H1 (cell line): Measurements from ENCODE around the gene TENT5A. TPM values are rescaled to one million over a fixed set of nuclear protein-coding genes. Genes with fewer than 3 reads are reported as not detected.

Source experiments
- BCL11A ChIP-seq, 2 experiments: IDR thresholded peaks; one replicate each; pipeline ENCODE4 v1.6.1; 2011; ENCODE audit warnings: low read depth in 2 of 2, low read length in 2 of 2, mild to moderate bottlenecking in 2 of 2
- CBX5 ChIP-seq: fragments of 300-800, 300-1000 bp; sonication (generic); IDR thresholded peaks from 2 replicates; pipeline ENCODE4 v1.7.1; 2016; ENCODE audit warnings: antibody characterized with exemption, low read length, low read depth
- CBX8 ChIP-seq: fragments of 300-800, 300-1000 bp; sonication (generic); IDR thresholded peaks from 2 replicates; pipeline ENCODE4 v1.7.1; 2016; ENCODE audit warnings: low read depth, low read length, borderline replicate concordance
- CHD1 ChIP-seq: IDR thresholded peaks from 2 replicates; pipeline ENCODE4 v1.6.1; 2012; ENCODE audit warnings: low read depth, low read length, improper control_type of control experiment
- CHD2 ChIP-seq: IDR thresholded peaks from 2 replicates; pipeline ENCODE4 v1.6.1; 2012; ENCODE audit warnings: low read length, improper control_type of control experiment
- CTBP2 ChIP-seq: IDR thresholded peaks from 2 replicates; pipeline ENCODE4 v1.7.0; 2011; ENCODE audit warnings: borderline replicate concordance, mild to moderate bottlenecking, moderate library complexity, mixed read lengths, low read length; ENCODE audit not compliant: insufficient read depth, insufficient read length
- CTCF ChIP-seq, 3 experiments: IDR thresholded peaks; 1 replicate in 2 of 3; 2 replicates in 1 of 3; pipeline versions ENCODE4 v1.5.1 to v1.6.1; 2011; ENCODE audit warnings: low read length in 3 of 3, mild to moderate bottlenecking in 3 of 3, inconsistent platforms in 2 of 3, low read depth in 1 of 3, moderate library complexity in 1 of 3; ENCODE audit not compliant: insufficient read depth in 1 of 3; ENCODE audit errors: control extremely low read depth in 1 of 3
- EP300 ChIP-seq, 2 experiments: IDR thresholded peaks; 1 replicate in 1 of 2; 2 replicates in 1 of 2; pipeline ENCODE4 v1.6.1; 2011 to 2012; ENCODE audit warnings: low read depth in 2 of 2, low read length in 2 of 2, mild to moderate bottlenecking in 2 of 2, borderline replicate concordance in 1 of 2, inconsistent platforms in 1 of 2, moderate library complexity in 1 of 2
- EZH2 ChIP-seq: fragments of 200-600 bp; sonication (generic); IDR thresholded peaks from 2 replicates; pipeline ENCODE4 v1.7.1; 2012; ENCODE audit warnings: low read depth, mild to moderate bottlenecking, moderate library complexity, low read length, inconsistent platforms; ENCODE audit not compliant: severe bottlenecking
- FOSL1 ChIP-seq: IDR thresholded peaks from 2 replicates; pipeline ENCODE4 v1.6.1; 2011; ENCODE audit warnings: mild to moderate bottlenecking, low read depth, low read length, moderate library complexity; ENCODE audit not compliant: insufficient read depth
- PHF8 ChIP-seq: fragments of 200-600 bp; sonication (generic); conservative IDR thresholded peaks from 2 replicates; pipeline ENCODE4 v1.7.1; 2012; ENCODE audit warnings: low read depth, mild to moderate bottlenecking, inconsistent platforms, low read length, moderate library complexity
- POLR2A ChIP-seq, 2 experiments: IDR thresholded peaks; 1 replicate in 1 of 2; 2 replicates in 1 of 2; pipeline ENCODE4 v1.6.1; 2011; ENCODE audit warnings: low read depth in 2 of 2, low read length in 2 of 2, mild to moderate bottlenecking in 2 of 2; ENCODE audit errors: control extremely low read depth in 1 of 2
- POLR2AphosphoS5 ChIP-seq: IDR thresholded peaks from 2 replicates; pipeline ENCODE4 v1.6.1; 2011; ENCODE audit warnings: low read depth, low read length
- RFX5 ChIP-seq: IDR thresholded peaks from 2 replicates; pipeline ENCODE4 v1.6.1; 2011; ENCODE audit warnings: low read depth, low read length, improper control_type of control experiment, borderline replicate concordance
- RXRA ChIP-seq: IDR thresholded peaks from 2 replicates; pipeline ENCODE4 v1.6.1; 2011; ENCODE audit warnings: low read depth, mild to moderate bottlenecking, low read length, moderate library complexity; ENCODE audit not compliant: insufficient read depth
- SIRT6 ChIP-seq: IDR thresholded peaks from one replicate; pipeline ENCODE4 v1.7.1; 2012; ENCODE audit warnings: low read length, inconsistent platforms
- SP1 ChIP-seq: IDR thresholded peaks from 2 replicates; pipeline ENCODE4 v1.6.1; 2011; ENCODE audit warnings: low read depth, low read length
- SP4 ChIP-seq: IDR thresholded peaks from 2 replicates; pipeline ENCODE4 v1.6.1; 2012; ENCODE audit warnings: low read length, inconsistent platforms
- SRF ChIP-seq: IDR thresholded peaks from 2 replicates; pipeline ENCODE4 v1.6.1; 2011; ENCODE audit warnings: mild to moderate bottlenecking, low read depth, low read length, moderate library complexity
- TEAD4 ChIP-seq: IDR thresholded peaks from 2 replicates; pipeline ENCODE4 v1.6.1; 2012; ENCODE audit warnings: low read depth, low read length, inconsistent platforms, mixed read lengths
- ZNF274 ChIP-seq: IDR thresholded peaks from 2 replicates; pipeline ENCODE4 v1.7.0; 2012; ENCODE audit warnings: low read length, borderline replicate concordance; ENCODE audit errors: extremely low read depth
- polyA plus RNA-seq, 7 experiments: library from polyadenylated mRNA; depleted of rRNA in 3 of 7; stranded (reverse) in 5 of 7; unstranded in 2 of 7; fragments of >200 nt in 5 of 7; fragments of 200-250 nt in 2 of 7; gene quantifications; 1 replicate in 5 of 7; 2 replicates in 1 of 7; 4 replicates in 1 of 7; pipeline versions ENCODE4 v1.2.1 to v1.2.3, GENCODE V29; 2011 to 2013; ENCODE audit warnings: missing spikeins in 2 of 7, mixed read lengths in 2 of 7
- total RNA-seq: library from RNA; stranded (reverse); fragmentation: NEBNext Ultra II Directional; extraction: Animal tissue kit (Norgen Biotek cat#: 25700); gene quantifications from 2 replicates; pipeline ENCODE4 v1.2.1, GENCODE V29; 2021
- TF ChIP-seq, protein P1 (sequence below): IDR thresholded peaks from 2 replicates; pipeline ENCODE4 v1.6.1; 2012; ENCODE audit warnings: low read length, inconsistent platforms

Gene TENT5A
- total and polyA plus RNA-seq, 2 of the 8 experiments (the other 6 are each of a cell fraction or from before 2014, with no cell fraction given): 0.91 to 2.9 TPM

- TF ChIP-seq CTCF (IDR thresholded peaks at IDR 0.05; ENCODE audit: control extremely low read depth in 1 of 3, insufficient read depth in 1 of 3, low read depth in 1 of 3, low read length in 3 of 3) (no peak), SIRT6 (no peak), CBX8 (no peak), EZH2 (no peak), SP4 (no peak), SP1 (peak; percentile 52; the same call in 1 of the 2 replicates), CHD2 (no peak), CHD1 (no peak), SRF (no peak; the same call in 1 of the 2 replicates), CTBP2 (no peak), EP300 (IDR thresholded peaks at IDR 0.05; ENCODE audit: borderline replicate concordance in 1 of 2, low read depth in 2 of 2, low read length in 2 of 2) (peak in 1 of 2 experiments; percentile 86; a peak in 1 of 3 replicates), FOSL1 (no peak), RFX5 (no peak), ZNF274 (no peak), BCL11A (IDR thresholded peaks at IDR 0.05; ENCODE audit: low read depth in 2 of 2, low read length in 2 of 2) (no peak), RXRA (peak; percentile 92), CBX5 (no peak), POLR2A (IDR thresholded peaks at IDR 0.05; ENCODE audit: control extremely low read depth in 1 of 2, low read depth in 2 of 2, low read length in 2 of 2) (no peak), POLR2AphosphoS5 (no peak), PHF8 (no peak), TEAD4 (peak; percentile 80)
- TF ChIP-seq, protein P1, sequence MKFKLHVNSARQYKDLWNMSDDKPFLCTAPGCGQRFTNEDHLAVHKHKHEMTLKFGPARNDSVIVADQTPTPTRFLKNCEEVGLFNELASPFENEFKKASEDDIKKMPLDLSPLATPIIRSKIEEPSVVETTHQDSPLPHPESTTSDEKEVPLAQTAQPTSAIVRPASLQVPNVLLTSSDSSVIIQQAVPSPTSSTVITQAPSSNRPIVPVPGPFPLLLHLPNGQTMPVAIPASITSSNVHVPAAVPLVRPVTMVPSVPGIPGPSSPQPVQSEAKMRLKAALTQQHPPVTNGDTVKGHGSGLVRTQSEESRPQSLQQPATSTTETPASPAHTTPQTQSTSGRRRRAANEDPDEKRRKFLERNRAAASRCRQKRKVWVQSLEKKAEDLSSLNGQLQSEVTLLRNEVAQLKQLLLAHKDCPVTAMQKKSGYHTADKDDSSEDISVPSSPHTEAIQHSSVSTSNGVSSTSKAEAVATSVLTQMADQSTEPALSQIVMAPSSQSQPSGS: no peak
Observed at GRCh38 chr6:81708113-81708699, 44.3 kb downstream of the TENT5A start (continued).
